ENCODE measurements around the gene FRMD4A. TPM values are rescaled to one million over a fixed set of nuclear protein-coding genes. Genes with fewer than 3 reads are reported as not detected.

The FRMD4A gene
- total RNA-seq, 2 donors from 2014 or later: 22.3 to 22.4 TPM

DNA sequence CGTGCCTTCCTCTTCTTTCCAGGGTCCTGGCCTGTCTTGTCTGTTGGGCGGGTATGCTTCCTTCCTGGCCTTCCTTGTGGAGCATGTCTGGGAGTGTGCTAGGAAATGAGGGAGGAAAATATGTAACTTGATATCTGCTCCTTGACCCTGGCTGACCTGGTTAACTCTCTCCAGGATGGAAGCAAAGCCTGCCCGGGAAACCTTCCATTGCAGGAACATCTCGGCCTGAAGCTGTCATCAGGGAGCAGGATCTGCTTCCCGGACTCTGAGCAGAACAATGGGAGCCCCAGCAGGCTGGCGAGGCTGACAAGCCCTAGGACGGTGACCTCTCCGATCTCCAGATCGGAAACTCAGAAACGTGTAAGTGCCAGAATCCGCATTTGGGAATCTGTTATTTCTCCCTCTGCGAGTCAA is 340.3 kb downstream of the FRMD4A start:
- no peaks in the 10 kb centered on the region for H3K36me3 Mint-ChIP-seq (ENCODE audit: low read depth)
- no peak for DNase-seq
- TF ChIP-seq, protein P1, sequence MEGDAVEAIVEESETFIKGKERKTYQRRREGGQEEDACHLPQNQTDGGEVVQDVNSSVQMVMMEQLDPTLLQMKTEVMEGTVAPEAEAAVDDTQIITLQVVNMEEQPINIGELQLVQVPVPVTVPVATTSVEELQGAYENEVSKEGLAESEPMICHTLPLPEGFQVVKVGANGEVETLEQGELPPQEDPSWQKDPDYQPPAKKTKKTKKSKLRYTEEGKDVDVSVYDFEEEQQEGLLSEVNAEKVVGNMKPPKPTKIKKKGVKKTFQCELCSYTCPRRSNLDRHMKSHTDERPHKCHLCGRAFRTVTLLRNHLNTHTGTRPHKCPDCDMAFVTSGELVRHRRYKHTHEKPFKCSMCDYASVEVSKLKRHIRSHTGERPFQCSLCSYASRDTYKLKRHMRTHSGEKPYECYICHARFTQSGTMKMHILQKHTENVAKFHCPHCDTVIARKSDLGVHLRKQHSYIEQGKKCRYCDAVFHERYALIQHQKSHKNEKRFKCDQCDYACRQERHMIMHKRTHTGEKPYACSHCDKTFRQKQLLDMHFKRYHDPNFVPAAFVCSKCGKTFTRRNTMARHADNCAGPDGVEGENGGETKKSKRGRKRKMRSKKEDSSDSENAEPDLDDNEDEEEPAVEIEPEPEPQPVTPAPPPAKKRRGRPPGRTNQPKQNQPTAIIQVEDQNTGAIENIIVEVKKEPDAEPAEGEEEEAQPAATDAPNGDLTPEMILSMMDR (conservative IDR thresholded peaks at IDR 0.05): no peak
- H3K9me3 Mint-ChIP-seq: no peaks in the 10 kb centered on the region
- no peak overlapping the region for H3K4me3 Mint-ChIP-seq
- Histone ChIP-seq H3K36me3 (ENCODE audit: control insufficient read depth, insufficient read depth, low read length) (no peaks in the 10 kb centered on the region), H3K4me3 (ENCODE audit: low read length) (no peak overlapping the region), H3K27me3 (ENCODE audit: control insufficient read depth, insufficient read depth, low read length, poor library complexity, severe bottlenecking) (no peaks in the 10 kb centered on the region), H3K9me3 (ENCODE audit: control insufficient read depth, low read length) (no peaks in the 10 kb centered on the region), H3K4me1 (ENCODE audit: control insufficient read depth, insufficient read depth, low read length) (no peaks in the 10 kb centered on the region), H3K27ac (ENCODE audit: low read depth, low read length) (peak overlapping the region; percentile 68), H3K9ac (ENCODE audit: extremely low read depth, low read length, poor library complexity, severe bottlenecking) (no peak overlapping the region)
- 49 to 82% methylated on average over 11 to 12 of the region's 12 CpGs for WGBS, 2 experiments (ENCODE audit: insufficient coverage in 1 of 2, insufficient read length in 1 of 2)
- peaks cover 8% of the 10 kb centered on the region for H3K4me1 Mint-ChIP-seq
- no peak overlapping the region for H3K27ac Mint-ChIP-seq
- H3K27me3 Mint-ChIP-seq (ENCODE audit: insufficient read depth): no peaks in the 10 kb centered on the region

DNA sequence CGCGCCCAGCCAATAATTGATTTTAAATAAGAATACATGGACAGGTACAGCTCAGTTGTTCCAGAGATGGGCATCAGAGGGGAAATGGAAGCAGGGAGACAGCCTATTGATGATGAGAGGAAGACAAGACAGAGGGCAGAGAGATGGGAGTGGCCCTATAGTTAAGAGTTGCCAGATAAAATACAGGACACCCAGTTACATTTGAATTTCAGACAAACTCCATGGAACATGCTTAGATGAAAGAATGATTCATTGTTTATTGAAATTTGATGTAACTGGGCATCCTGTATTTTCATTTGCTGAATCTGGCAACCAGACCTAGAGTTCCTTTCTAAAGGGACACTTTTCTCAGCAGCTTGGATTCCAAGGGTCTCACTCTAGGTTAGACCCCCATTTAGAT is 341.1 kb downstream of the FRMD4A start:
- WGBS, 2 experiments (ENCODE audit: insufficient coverage in 1 of 2, insufficient read length in 1 of 2): 83 to 95% methylated on average over 2 of the region's 2 CpGs
- Mint-ChIP-seq H3K4me3 (no peak overlapping the region), H3K27ac (no peak overlapping the region), H3K4me1 (peaks cover 8% of the 10 kb centered on the region), H3K36me3 (ENCODE audit: low read depth) (no peaks in the 10 kb centered on the region), H3K9me3 (no peaks in the 10 kb centered on the region), H3K27me3 (ENCODE audit: insufficient read depth) (no peaks in the 10 kb centered on the region)
- no peak overlapping the region for H3K9ac ChIP-seq (ENCODE audit: extremely low read depth, low read length, poor library complexity, severe bottlenecking)
- H3K27me3 ChIP-seq (ENCODE audit: control insufficient read depth, insufficient read depth, low read length, poor library complexity, severe bottlenecking): no peaks in the 10 kb centered on the region
- TF ChIP-seq, protein P1 (conservative IDR thresholded peaks at IDR 0.05): no peak
- H3K9me3 ChIP-seq (ENCODE audit: control insufficient read depth, low read length): no peaks in the 10 kb centered on the region
- peak overlapping the region; percentile 68 for H3K27ac ChIP-seq (ENCODE audit: low read depth, low read length)
- no peaks in the 10 kb centered on the region for H3K36me3 ChIP-seq (ENCODE audit: control insufficient read depth, insufficient read depth, low read length)
- no peak overlapping the region for H3K4me3 ChIP-seq (ENCODE audit: low read length)
- H3K4me1 ChIP-seq (ENCODE audit: control insufficient read depth, insufficient read depth, low read length): no peaks in the 10 kb centered on the region
- DNase-seq: no peak

DNA sequence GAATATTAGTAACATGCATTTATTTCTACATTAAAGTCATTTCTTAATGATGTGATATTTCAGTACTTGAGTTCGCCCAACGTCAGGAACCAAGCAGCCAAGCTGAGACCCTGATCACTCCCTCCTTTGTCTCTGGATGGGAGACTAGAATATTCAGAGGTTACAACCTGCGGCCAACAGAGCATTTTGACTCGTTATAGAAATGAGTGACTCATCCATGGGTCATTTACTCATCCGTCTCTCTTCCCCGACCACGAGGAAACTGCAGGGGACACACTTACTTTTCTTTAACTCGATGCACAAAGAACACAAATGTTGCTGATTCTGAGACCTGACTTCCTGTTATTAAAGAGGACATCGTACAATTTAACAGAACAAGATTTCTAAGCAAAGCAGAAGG is 343.3 kb downstream of the FRMD4A start:
- 28 to 52% methylated on average over 6 to 9 of the region's 9 CpGs for WGBS, 2 experiments (ENCODE audit: insufficient coverage in 1 of 2, insufficient read length in 1 of 2)
- Histone ChIP-seq H3K27ac (ENCODE audit: low read depth, low read length) (peak overlapping the region; percentile 5), H3K9ac (ENCODE audit: extremely low read depth, low read length, poor library complexity, severe bottlenecking) (no peak overlapping the region), H3K4me3 (ENCODE audit: low read length) (no peak overlapping the region), H3K4me1 (ENCODE audit: control insufficient read depth, insufficient read depth, low read length) (no peaks in the 10 kb centered on the region), H3K9me3 (ENCODE audit: control insufficient read depth, low read length) (no peaks in the 10 kb centered on the region), H3K27me3 (ENCODE audit: control insufficient read depth, insufficient read depth, low read length, poor library complexity, severe bottlenecking) (no peaks in the 10 kb centered on the region), H3K36me3 (ENCODE audit: control insufficient read depth, insufficient read depth, low read length) (no peaks in the 10 kb centered on the region)
- Mint-ChIP-seq H3K9me3 (no peaks in the 10 kb centered on the region), H3K36me3 (ENCODE audit: low read depth) (no peaks in the 10 kb centered on the region), H3K27ac (no peak overlapping the region), H3K4me1 (peaks cover 5% of the 10 kb centered on the region), H3K4me3 (no peak overlapping the region), H3K27me3 (ENCODE audit: insufficient read depth) (no peaks in the 10 kb centered on the region)
- no peak for DNase-seq
- TF ChIP-seq, protein P1 (conservative IDR thresholded peaks at IDR 0.05): no peak

All from endodermal cell (in vitro differentiated cells).